RWPE2 (cell line): ENCODE data around the gene PIRT.

Experiments used
- ATAC-seq: fragments of 200-7000 bp; cut with Tn5 transposase; 3 replicates; pipeline ENCODE4 v1.9.1; 2021; ENCODE audit warnings: low read depth
- DNase-seq: peaks from one replicate; pipeline ENCODE4 v3.0.0-alpha.2; 2020; ENCODE audit warnings: low spot score
- H3K27ac ChIP-seq: fragments of 450-650 bp; 2 replicates; pipeline ENCODE4 v1.5.1; 2017; ENCODE audit warnings: mild to moderate bottlenecking; ENCODE audit not compliant: poor library complexity, severe bottlenecking
- H3K27me3 ChIP-seq: fragments of 250-450 bp; sonication (Bioruptor Pico); 2 replicates; pipeline ENCODE4 v1.5.1; 2021; ENCODE audit warnings: mild to moderate bottlenecking, moderate library complexity; ENCODE audit not compliant: insufficient read depth, poor library complexity, severe bottlenecking
- H3K36me3 ChIP-seq: fragments of 250-450 bp; sonication (Bioruptor Pico); 2 replicates; pipeline ENCODE4 v1.5.1; 2020; ENCODE audit warnings: low read depth, mild to moderate bottlenecking, moderate library complexity
- H3K4me1 ChIP-seq: fragments of 250-450 bp; sonication (Bioruptor Pico); 2 replicates; pipeline ENCODE4 v1.5.1; 2021; ENCODE audit warnings: mild to moderate bottlenecking, moderate library complexity; ENCODE audit not compliant: insufficient read depth, poor library complexity, severe bottlenecking
- H3K4me3 ChIP-seq: fragments of 250-450 bp; sonication (Bioruptor Pico); 2 replicates; pipeline ENCODE4 v1.5.1; 2021; ENCODE audit warnings: mild to moderate bottlenecking, moderate library complexity; ENCODE audit not compliant: severe bottlenecking
- H3K9me3 ChIP-seq: fragments of 250-450 bp; sonication (Bioruptor Pico); 2 replicates; pipeline ENCODE4 v1.5.1; 2021; ENCODE audit warnings: mild to moderate bottlenecking, moderate library complexity; ENCODE audit not compliant: severe bottlenecking
- TF ChIP-seq, protein P1 (sequence below): fragments of 450-650 bp; IDR thresholded peaks from one replicate; pipeline ENCODE4 v1.5.1; 2017; ENCODE audit warnings: mild to moderate bottlenecking, moderate library complexity; ENCODE audit not compliant: poor library complexity, severe bottlenecking

The PIRT gene

DNA sequence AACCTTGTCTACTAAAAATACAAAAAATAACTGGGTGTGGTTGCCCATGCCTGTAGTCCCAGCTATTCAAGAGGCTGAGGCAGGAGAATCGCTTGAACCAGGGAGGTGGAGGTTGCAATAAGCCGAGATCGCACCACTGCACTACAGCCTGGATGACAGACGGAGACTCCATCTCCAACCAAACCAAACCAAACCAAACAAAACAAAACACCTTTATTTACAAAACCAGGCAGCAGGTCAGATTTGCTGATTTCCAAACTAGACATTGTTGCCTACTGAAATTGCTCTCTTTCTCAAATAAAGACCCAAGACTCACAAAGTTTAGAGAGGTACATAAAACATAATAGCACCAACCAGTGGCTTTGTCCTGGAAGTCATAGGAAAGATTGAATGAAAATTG, 28.3 kb downstream of the PIRT start:
- ATAC-seq: no peak
- Histone ChIP-seq H3K9me3 (no peaks in the 10 kb centered on the region), H3K27me3 (no peaks in the 10 kb centered on the region), H3K27ac (no peak overlapping the region), H3K4me1 (no peaks in the 10 kb centered on the region), H3K4me3 (no peak overlapping the region), H3K36me3 (no peaks in the 10 kb centered on the region)
- no peak for DNase-seq
- TF ChIP-seq, protein P1, sequence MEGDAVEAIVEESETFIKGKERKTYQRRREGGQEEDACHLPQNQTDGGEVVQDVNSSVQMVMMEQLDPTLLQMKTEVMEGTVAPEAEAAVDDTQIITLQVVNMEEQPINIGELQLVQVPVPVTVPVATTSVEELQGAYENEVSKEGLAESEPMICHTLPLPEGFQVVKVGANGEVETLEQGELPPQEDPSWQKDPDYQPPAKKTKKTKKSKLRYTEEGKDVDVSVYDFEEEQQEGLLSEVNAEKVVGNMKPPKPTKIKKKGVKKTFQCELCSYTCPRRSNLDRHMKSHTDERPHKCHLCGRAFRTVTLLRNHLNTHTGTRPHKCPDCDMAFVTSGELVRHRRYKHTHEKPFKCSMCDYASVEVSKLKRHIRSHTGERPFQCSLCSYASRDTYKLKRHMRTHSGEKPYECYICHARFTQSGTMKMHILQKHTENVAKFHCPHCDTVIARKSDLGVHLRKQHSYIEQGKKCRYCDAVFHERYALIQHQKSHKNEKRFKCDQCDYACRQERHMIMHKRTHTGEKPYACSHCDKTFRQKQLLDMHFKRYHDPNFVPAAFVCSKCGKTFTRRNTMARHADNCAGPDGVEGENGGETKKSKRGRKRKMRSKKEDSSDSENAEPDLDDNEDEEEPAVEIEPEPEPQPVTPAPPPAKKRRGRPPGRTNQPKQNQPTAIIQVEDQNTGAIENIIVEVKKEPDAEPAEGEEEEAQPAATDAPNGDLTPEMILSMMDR: no peak

DNA sequence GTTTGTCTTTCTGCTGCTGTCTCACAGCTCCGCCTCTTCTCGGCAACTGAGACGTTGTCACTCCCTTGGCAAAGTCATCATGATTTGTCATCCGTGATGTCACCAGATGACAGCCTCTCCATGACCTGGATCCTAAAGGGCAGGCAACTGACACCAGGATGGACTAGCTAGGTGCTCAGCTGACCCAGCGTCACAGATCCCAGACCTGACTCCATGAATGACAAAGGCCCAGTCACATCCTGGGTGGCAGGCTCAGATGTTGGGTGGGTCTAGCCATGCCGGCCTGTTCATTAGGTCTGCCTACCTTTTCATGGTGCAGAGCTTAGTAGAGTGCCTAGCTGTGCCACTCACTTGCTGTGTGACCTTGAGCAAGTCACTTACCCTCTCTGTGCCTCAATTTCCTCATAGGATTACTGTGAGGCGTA, 30.2 kb downstream of the PIRT start:
- no peak overlapping the region for H3K4me3 ChIP-seq
- ATAC-seq (no peak), DNase-seq (no peak)
- TF ChIP-seq, protein P1: no peak
- H3K36me3 ChIP-seq: no peaks in the 10 kb centered on the region
- no peak overlapping the region for H3K27ac ChIP-seq
- H3K9me3 ChIP-seq: no peaks in the 10 kb centered on the region
- H3K27me3 ChIP-seq: no peaks in the 10 kb centered on the region
- no peaks in the 10 kb centered on the region for H3K4me1 ChIP-seq

GRCh38 chr17:10806545-10807262, 31.2 kb downstream of the PIRT start:
- TF ChIP-seq, protein P1: no peak

GRCh38 chr17:10805911-10806310, 32.0 kb downstream of the PIRT start:
- no peaks in the 10 kb centered on the region for H3K4me1 ChIP-seq

More at GRCh38 chr17:10806545-10807262, 31.2 kb downstream of the PIRT start:
- Histone ChIP-seq H3K36me3 (no peaks in the 10 kb centered on the region), H3K4me1 (no peaks in the 10 kb centered on the region), H3K4me3 (no peak overlapping the region), H3K27ac (no peak overlapping the region), H3K27me3 (no peaks in the 10 kb centered on the region), H3K9me3 (no peaks in the 10 kb centered on the region)
- DNase-seq (no peak), ATAC-seq (no peak)

More at GRCh38 chr17:10805911-10806310, 32.0 kb downstream of the PIRT start:
- no peak overlapping the region for H3K4me3 ChIP-seq
- DNase-seq: no peak
- H3K36me3 ChIP-seq: no peaks in the 10 kb centered on the region
- H3K9me3 ChIP-seq: no peaks in the 10 kb centered on the region
- no peak for ATAC-seq
- TF ChIP-seq, protein P1: no peak
- H3K27ac ChIP-seq: no peak overlapping the region
- no peaks in the 10 kb centered on the region for H3K27me3 ChIP-seq
